AG04449 (cell line): Measurements from ENCODE around the gene ZNF385C.

Source experiments
- CTCF ChIA-PET: fragments of 350-600 bp; formaldehyde crosslinking; extraction: SDS; loops from one replicate; lab custom pipeline; 2021; ENCODE audit warnings: antibody characterized with exemption; lab: Yijun Ruan, JAX
- POLR2A ChIA-PET: fragments of 400-600, 350-600 bp; formaldehyde crosslinking; extraction: SDS; loops from one replicate; lab custom pipeline; 2020; ENCODE audit warnings: antibody characterized with exemption, inconsistent platforms; lab: Yijun Ruan, JAX
- DNase-seq: peaks from one replicate; pipeline ENCODE4 v3.0.0-alpha.2; 2010; ENCODE audit warnings: low read depth, low spot score
- H3K4me3 ChIP-seq: 2 replicates; pipeline ENCODE4 v1.5.1; 2011; ENCODE audit warnings: low read depth, mild to moderate bottlenecking, control low read depth, low read length
- CTCF ChIP-seq: IDR thresholded peaks from one replicate; pipeline ENCODE4 v1.5.1; 2011; ENCODE audit warnings: mild to moderate bottlenecking, moderate library complexity, low read length, control low read depth, inconsistent platforms; ENCODE audit not compliant: insufficient read depth; ENCODE audit errors: missing control alignments

The ZNF385C gene

GRCh38 chr17:42132941-42133340 lies 34.7 kb upstream of the ZNF385C start:
- CTCF ChIA-PET, result interaction anchor here (2.0 kb wide), 1 partner anchor 14 kb away, joined by 7 read pairs; no protein-coding TSS in a partner anchor
- TF ChIP-seq CTCF, result no peak
- no peak overlapping the region for H3K4me3 ChIP-seq
- POLR2A ChIA-PET, result interaction anchor here (0.6 to 1.6 kb wide), 2 partner anchors 11 to 265 kb away, joined by 3 to 4 read pairs; partner anchors contain the start of gene KAT2A
- DNase-seq, result peak; percentile 40

DNA sequence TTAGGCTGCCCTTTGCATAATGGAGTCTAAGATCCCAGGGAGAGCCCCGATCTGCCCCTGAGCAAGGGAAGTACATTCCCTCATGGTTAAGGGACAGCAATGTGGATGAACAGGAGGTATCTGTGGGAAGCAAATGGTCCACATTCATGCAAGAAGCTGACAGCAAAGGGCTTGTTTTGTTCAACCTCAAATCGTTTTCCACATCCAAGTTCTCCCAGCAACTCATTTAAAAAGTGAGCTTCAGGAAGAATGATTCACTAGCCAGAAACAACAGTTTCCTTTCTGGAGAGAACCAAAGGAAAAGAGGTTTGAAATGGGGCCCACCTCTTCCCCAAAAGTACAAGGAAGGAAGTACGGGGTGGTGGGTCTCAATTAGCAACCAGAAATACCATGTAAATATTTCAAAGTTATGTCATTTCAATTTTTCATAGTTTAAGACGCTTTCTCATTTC lies 33.7 kb upstream of the ZNF385C start:
- ChIA-PET CTCF (interaction anchor here (0.6 to 2.0 kb wide), 5 partner anchors 14 to 169 kb away, joined by 3 to 7 read pairs (median 3); no protein-coding TSS in a partner anchor), POLR2A (interaction anchor here (0.6 kb wide), 1 partner anchor 237 kb away, joined by 3 read pairs; no protein-coding TSS in a partner anchor)
- no peak for TF ChIP-seq CTCF
- H3K4me3 ChIP-seq, result no peak overlapping the region
- no peak for DNase-seq

DNA sequence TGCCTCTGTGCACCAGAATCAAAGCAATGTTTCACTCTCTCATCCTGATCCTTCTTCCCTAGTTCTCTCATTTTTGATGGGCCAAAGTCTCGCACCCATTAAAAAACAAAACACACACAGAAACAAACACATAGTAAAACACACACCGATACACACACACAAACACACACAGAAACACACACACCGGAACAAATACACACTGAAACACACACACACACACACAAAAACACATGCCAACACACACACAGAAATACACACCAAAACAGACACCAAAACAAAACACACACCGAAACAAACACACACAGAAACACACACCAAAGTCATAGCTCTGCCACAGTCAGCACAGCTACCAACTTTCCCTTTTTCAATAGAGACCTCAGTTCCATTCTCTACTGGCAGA lies 33.0 kb upstream of the ZNF385C start:
- TF ChIP-seq CTCF, result no peak
- DNase-seq, result no peak
- ChIA-PET POLR2A (interaction anchor here (0.6 kb wide), 1 partner anchor 56 kb away, joined by 3 read pairs; no protein-coding TSS in a partner anchor), CTCF (interaction anchor here (0.6 to 2.8 kb wide), 7 partner anchors 13 to 168 kb away, joined by 3 to 23 read pairs (median 4); partner anchors contain the start of gene KCNH4)
- H3K4me3 ChIP-seq, result no peak overlapping the region

DNA sequence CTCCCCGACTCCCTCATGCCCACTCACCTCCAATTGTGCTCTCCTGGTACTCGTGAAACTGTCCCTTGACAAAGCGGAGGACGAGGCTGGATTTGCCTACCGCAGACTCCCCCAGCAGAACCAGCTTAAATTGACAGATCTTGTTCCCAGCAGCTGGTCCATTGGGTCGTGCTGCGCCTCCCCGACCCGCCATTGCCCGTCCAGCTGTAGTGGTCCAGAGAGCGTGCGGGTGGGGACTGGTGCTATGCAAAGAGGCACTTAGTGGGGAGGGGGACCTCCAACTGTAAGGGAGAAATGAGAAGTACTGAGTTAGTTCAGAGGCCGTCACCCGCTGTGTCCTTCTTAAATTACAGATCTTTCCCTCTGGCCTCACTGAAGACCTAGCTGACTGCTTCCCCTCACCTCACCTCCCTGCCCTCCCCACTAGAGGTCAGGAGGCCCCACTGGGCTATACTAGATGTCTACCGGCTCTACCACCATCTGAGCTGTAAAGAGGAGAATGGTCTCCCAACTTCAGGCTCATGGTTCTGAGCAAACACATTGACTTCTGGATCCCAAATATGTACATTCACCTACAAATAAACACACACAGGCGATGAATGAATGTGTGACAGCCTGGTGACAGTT lies 32.1 kb upstream of the ZNF385C start:
- TF ChIP-seq CTCF, result no peak
- CTCF ChIA-PET, result interaction anchor here (1.0 to 2.8 kb wide), 7 partner anchors 9 to 167 kb away, joined by 3 to 23 read pairs (median 4); partner anchors contain the start of genes KAT2A and KCNH4
- POLR2A ChIA-PET, result interaction anchor here (0.6 to 1.2 kb wide), 2 partner anchors 9 to 57 kb away, joined by 3 read pairs; no protein-coding TSS in a partner anchor
- DNase-seq, result no peak
- H3K4me3 ChIP-seq, result no peak overlapping the region

DNA sequence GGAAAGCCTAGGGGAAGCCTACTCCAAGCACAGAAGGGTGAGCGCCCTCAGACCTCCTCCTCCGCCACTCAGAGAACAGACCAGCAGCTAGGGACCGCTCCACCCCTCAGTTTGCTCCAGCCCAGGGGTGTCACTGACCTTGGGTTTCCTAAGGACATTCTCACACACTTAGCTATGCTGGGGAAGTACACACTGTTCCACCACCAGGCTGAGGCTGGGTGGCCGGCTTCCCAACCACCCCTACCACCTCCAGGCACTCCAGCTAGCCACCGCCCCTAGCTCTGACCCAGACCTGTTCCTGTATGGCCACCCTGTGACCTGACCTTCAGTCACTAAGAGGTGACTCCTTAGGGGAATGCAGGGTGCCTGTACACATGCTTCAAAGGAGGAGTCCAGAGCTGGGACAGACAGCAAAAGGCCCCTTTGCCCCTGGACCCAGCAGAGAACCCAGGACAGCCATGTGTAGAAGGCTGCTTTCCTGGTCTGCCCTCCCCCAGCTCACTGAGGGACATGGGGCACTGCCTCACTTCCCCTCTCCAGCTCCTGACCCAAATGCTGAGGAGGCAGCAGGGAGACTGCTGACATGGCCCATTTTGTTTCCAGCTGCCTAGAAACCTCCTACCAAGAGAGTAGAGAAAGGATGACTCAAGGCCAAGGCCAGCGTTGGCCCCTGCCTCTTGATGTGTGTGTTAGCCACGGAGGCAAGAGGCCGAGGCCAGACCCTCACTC lies 31.0 kb upstream of the ZNF385C start:
- POLR2A ChIA-PET, result interaction anchor here (1.2 kb wide), 1 partner anchor 8 kb away, joined by 3 read pairs; no protein-coding TSS in a partner anchor
- CTCF ChIA-PET, result interaction anchor here (0.8 to 2.8 kb wide), 4 partner anchors 8 to 28 kb away, joined by 3 to 23 read pairs (median 4); partner anchors contain the start of gene KAT2A
- DNase-seq, result no peak
- H3K4me3 ChIP-seq, result no peak overlapping the region
- no peak for TF ChIP-seq CTCF
